ENCODE measurements around the gene EP300.
"Not testable (repeated sequence)": the region's sequence is repeated elsewhere in the genome, so short reads cannot be mapped to it uniquely, and the experiment has no call there.

Gene EP300

GRCh38 chr22:41152902-41153301 lies 60.5 kb downstream of the EP300 start:
- DNase-seq (ENCODE audit: low spot score) = no peak

GRCh38 chr22:41157083-41157482 lies 64.7 kb downstream of the EP300 start:
- no peak for DNase-seq (ENCODE audit: low spot score)

- no peak for DNase-seq (ENCODE audit: low spot score)
These were observed 76.8 kb downstream of the EP300 start for GRCh38 chr22:41169157-41169556.

- DNase-seq (ENCODE audit: low spot score) = no peak
These were observed 79.6 kb downstream of the EP300 start for GRCh38 chr22:41171996-41172395.

- DNase-seq (ENCODE audit: low spot score) = no peak
These were observed 83.2 kb downstream of the EP300 start for GRCh38 chr22:41175546-41175945.

- no peak for DNase-seq (ENCODE audit: low spot score)
These were observed 84.7 kb downstream of the EP300 start for GRCh38 chr22:41177040-41177621.

GRCh38 chr22:41177622-41178424 lies 85.4 kb downstream of the EP300 start:
- no peak for DNase-seq (ENCODE audit: low spot score)

GRCh38 chr22:41178425-41178975 lies 86.1 kb downstream of the EP300 start:
- DNase-seq (ENCODE audit: low spot score) = no peak

- not testable (repeated sequence) for DNase-seq (ENCODE audit: low spot score)
These were observed 88.0 kb downstream of the EP300 start for GRCh38 chr22:41180362-41180761.

- DNase-seq (ENCODE audit: low spot score) = no peak
These were observed 88.5 kb downstream of the EP300 start for GRCh38 chr22:41180926-41181325.

GRCh38 chr22:41181349-41182241 lies 89.2 kb downstream of the EP300 start:
- DNase-seq (ENCODE audit: low spot score) = no peak

GRCh38 chr22:41184679-41185078 lies 92.3 kb downstream of the EP300 start:
- DNase-seq (ENCODE audit: low spot score) = no peak

- no peak for DNase-seq (ENCODE audit: low spot score)
These were observed 99.1 kb downstream of the EP300 start for GRCh38 chr22:41191467-41191866.

- no peak for DNase-seq (ENCODE audit: low spot score)
These were observed 101.4 kb downstream of the EP300 start for GRCh38 chr22:41193829-41194228.

GRCh38 chr22:41197038-41197972 lies 104.9 kb downstream of the EP300 start:
- DNase-seq (ENCODE audit: low spot score) = peak; percentile 78

- peak; percentile 41 for DNase-seq (ENCODE audit: low spot score)
These were observed 105.7 kb downstream of the EP300 start for GRCh38 chr22:41198027-41198580.

GRCh38 chr22:41201141-41201540 lies 108.7 kb downstream of the EP300 start:
- DNase-seq (ENCODE audit: low spot score) = no peak

- no peak for DNase-seq (ENCODE audit: low spot score)
These were observed 110.7 kb downstream of the EP300 start for GRCh38 chr22:41203118-41203517.

GRCh38 chr22:41204066-41204465 lies 111.7 kb downstream of the EP300 start:
- no peak for DNase-seq (ENCODE audit: low spot score)

- DNase-seq (ENCODE audit: low spot score) = peak; percentile 98
These were observed 112.9 kb downstream of the EP300 start, which contains the start of gene L3MBTL2 for GRCh38 chr22:41204992-41205900. L3MBTL2 (plus strand) TSS chr22:41205312; CDS start chr22:41205363, 51 bp downstream.

All from hematopoietic multipotent progenitor cell treated with erythropoietin and hydrocortisone succinate and interleukin-3 and kit ligand, for 15 days (in vitro differentiated cells).